Measurements from ENCODE around the gene TMEFF1. TPM values are rescaled to one million over a fixed set of nuclear protein-coding genes. Genes with fewer than 3 reads are reported as not detected.
"Not testable (repeated sequence)": the region's sequence is repeated elsewhere in the genome, so short reads cannot be mapped to it uniquely, and the experiment has no call there.

The TMEFF1 gene
- total and polyA plus RNA-seq, 4 donors, result 0.01 to 0.77 (median 0.71) TPM; not detected in 1

DNA sequence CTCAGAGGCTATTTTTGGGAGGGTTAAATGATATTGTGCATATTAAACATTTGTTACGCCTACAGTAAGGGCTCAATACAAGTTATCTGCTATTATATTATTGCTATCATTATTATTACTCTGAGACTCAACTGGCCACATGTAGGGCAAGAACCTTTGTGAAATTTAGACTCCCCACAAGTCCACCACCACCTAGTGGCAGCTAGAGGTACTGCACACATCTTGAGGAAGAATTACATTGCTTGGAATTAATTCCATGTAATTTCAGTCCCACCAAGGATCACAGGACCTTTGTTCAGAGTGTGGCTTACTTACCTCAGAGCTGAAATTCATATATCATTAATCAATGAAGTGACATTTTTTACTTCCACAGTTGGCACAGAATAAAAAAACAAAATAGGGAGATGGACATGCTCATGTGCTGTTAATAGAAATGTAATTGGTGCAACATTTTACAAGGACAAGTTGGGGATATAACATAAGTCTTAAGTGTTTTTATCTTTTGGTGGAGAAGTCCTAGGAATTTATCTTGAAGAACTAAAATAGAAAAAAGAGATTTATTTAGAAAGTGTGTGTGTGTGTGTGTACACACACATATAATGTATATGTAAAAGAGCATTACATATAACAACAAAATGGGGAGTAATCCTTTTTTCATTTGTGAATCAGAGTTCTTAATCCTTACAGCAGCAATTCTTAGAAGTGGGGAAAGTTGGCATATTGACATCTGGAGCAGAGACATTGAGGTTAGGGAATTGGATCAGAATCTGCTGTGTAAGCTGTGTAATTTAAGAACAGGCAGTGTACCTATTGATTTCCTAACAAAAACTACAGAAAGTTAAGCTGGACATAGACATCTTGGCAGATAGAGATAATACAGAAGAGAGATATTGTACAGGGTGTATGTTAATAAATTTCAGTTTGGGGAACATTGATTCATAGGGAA, 34.8 kb upstream of the TMEFF1 start:
- no peaks in the 10 kb centered on the region for H3K9me3 ChIP-seq (ENCODE audit: control insufficient read depth in 4 of 4, insufficient read depth in 3 of 4, low read length in 3 of 4)
- peaks cover 0 to 2% (median 0%) of the 10 kb centered on the region in 4 donors for H3K36me3 ChIP-seq (ENCODE audit: control insufficient read depth in 4 of 4, insufficient read depth in 4 of 4, low read length in 4 of 4)
- peak; percentile 62 for ATAC-seq (ENCODE audit: insufficient read depth, low FRiP score)
- no peak overlapping the region for H3K27ac ChIP-seq (ENCODE audit: low read depth in 1 of 2, low read length in 1 of 2)
- DNase-seq, result peak; percentile 63 to 76 (median 73)
- H3K27me3 ChIP-seq (ENCODE audit: control insufficient read depth in 3 of 3, insufficient read depth in 3 of 3, low read length in 2 of 3), result no peaks in the 10 kb centered on the region
- no peak overlapping the region for H3K9ac ChIP-seq (ENCODE audit: insufficient read depth in 1 of 2, low read length in 2 of 2)
- TF ChIP-seq, protein P1, sequence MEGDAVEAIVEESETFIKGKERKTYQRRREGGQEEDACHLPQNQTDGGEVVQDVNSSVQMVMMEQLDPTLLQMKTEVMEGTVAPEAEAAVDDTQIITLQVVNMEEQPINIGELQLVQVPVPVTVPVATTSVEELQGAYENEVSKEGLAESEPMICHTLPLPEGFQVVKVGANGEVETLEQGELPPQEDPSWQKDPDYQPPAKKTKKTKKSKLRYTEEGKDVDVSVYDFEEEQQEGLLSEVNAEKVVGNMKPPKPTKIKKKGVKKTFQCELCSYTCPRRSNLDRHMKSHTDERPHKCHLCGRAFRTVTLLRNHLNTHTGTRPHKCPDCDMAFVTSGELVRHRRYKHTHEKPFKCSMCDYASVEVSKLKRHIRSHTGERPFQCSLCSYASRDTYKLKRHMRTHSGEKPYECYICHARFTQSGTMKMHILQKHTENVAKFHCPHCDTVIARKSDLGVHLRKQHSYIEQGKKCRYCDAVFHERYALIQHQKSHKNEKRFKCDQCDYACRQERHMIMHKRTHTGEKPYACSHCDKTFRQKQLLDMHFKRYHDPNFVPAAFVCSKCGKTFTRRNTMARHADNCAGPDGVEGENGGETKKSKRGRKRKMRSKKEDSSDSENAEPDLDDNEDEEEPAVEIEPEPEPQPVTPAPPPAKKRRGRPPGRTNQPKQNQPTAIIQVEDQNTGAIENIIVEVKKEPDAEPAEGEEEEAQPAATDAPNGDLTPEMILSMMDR (IDR thresholded peaks at IDR 0.05; ENCODE audit: control extremely low read depth, extremely low read depth), result peak; percentile 86
- H3K4me1 ChIP-seq (ENCODE audit: control insufficient read depth in 5 of 5, insufficient read depth in 5 of 5, low read length in 5 of 5), result no peaks in the 10 kb centered on the region
- H3K4me3 ChIP-seq, result no peak overlapping the region
- 83 to 89% methylated on average over 1 of the region's 1 CpG for WGBS, 2 donors

GRCh38 chr9:100440071-100440470, 32.9 kb upstream of the TMEFF1 start:
- DNase-seq, result peak in 1 of 3 donors; percentile 33
- ATAC-seq (ENCODE audit: insufficient read depth, low FRiP score), result peak; percentile 69
- peaks cover 0 to 8% (median 4%) of the 10 kb centered on the region in 5 donors for H3K4me1 ChIP-seq (ENCODE audit: control insufficient read depth in 5 of 5, insufficient read depth in 5 of 5, low read length in 5 of 5)
- WGBS, 2 donors, result 68 to 76% methylated on average over 3 of the region's 3 CpGs
- H3K9ac ChIP-seq (ENCODE audit: insufficient read depth in 1 of 2, low read length in 2 of 2), result no peak overlapping the region
- peaks cover 0 to 4% (median under 1%) of the 10 kb centered on the region in 4 donors for H3K36me3 ChIP-seq (ENCODE audit: control insufficient read depth in 4 of 4, insufficient read depth in 4 of 4, low read length in 4 of 4)
- H3K27ac ChIP-seq (ENCODE audit: low read depth in 1 of 2, low read length in 1 of 2), result no peak overlapping the region
- TF ChIP-seq, protein P1 (IDR thresholded peaks at IDR 0.05; ENCODE audit: control extremely low read depth, extremely low read depth), result no peak
- no peaks in the 10 kb centered on the region for H3K27me3 ChIP-seq (ENCODE audit: control insufficient read depth in 3 of 3, insufficient read depth in 3 of 3, low read length in 2 of 3)
- no peak overlapping the region for H3K4me3 ChIP-seq
- H3K9me3 ChIP-seq (ENCODE audit: control insufficient read depth in 4 of 4, insufficient read depth in 3 of 4, low read length in 3 of 4), result no peaks in the 10 kb centered on the region

GRCh38 chr9:100440487-100440886, 32.5 kb upstream of the TMEFF1 start:
- not testable (repeated sequence) for H3K4me3 ChIP-seq; H3K27me3 ChIP-seq (ENCODE audit: control insufficient read depth in 3 of 3, insufficient read depth in 3 of 3, low read length in 2 of 3); DNase-seq; H3K27ac ChIP-seq (ENCODE audit: low read depth in 1 of 2, low read length in 1 of 2); H3K9me3 ChIP-seq (ENCODE audit: control insufficient read depth in 4 of 4, insufficient read depth in 3 of 4, low read length in 3 of 4); H3K36me3 ChIP-seq (ENCODE audit: control insufficient read depth in 4 of 4, insufficient read depth in 4 of 4, low read length in 4 of 4); ATAC-seq (ENCODE audit: insufficient read depth, low FRiP score); H3K4me1 ChIP-seq (ENCODE audit: control insufficient read depth in 5 of 5, insufficient read depth in 5 of 5, low read length in 5 of 5); H3K9ac ChIP-seq (ENCODE audit: insufficient read depth in 1 of 2, low read length in 2 of 2)
- 79 to 88% methylated on average over 5 of the region's 5 CpGs for WGBS, 2 donors

DNA sequence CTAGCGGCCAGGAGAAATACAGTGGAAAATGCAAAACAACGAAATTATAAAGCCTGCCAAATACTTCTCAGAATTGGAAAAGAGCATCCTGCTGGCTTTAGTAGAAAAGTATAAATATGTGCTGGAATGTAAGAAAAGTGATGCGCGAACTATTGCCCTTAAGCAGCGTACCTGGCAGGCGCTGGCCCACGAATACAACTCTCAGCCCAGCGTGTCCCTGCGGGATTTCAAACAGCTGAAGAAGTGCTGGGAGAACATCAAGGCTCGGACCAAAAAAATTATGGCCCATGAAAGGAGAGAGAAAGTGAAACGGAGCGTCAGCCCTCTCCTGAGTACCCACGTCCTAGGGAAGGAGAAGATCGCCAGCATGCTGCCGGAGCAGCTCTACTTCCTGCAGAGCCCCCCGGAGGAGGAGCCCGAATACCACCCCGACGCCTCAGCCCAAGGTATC, 31.0 kb upstream of the TMEFF1 start:
- no peak overlapping the region for H3K9ac ChIP-seq (ENCODE audit: insufficient read depth in 1 of 2, low read length in 2 of 2)
- no peak overlapping the region for H3K27ac ChIP-seq (ENCODE audit: low read depth in 1 of 2, low read length in 1 of 2)
- no peaks in the 10 kb centered on the region for H3K9me3 ChIP-seq (ENCODE audit: control insufficient read depth in 4 of 4, insufficient read depth in 3 of 4, low read length in 3 of 4)
- ATAC-seq (ENCODE audit: insufficient read depth, low FRiP score) (no peak), DNase-seq (no peak)
- H3K4me1 ChIP-seq (ENCODE audit: control insufficient read depth in 5 of 5, insufficient read depth in 5 of 5, low read length in 5 of 5), result peaks cover 0 to 8% (median 4%) of the 10 kb centered on the region in 5 donors
- TF ChIP-seq, protein P1 (IDR thresholded peaks at IDR 0.05; ENCODE audit: control extremely low read depth, extremely low read depth), result no peak
- H3K4me3 ChIP-seq, result no peak overlapping the region
- H3K27me3 ChIP-seq (ENCODE audit: control insufficient read depth in 3 of 3, insufficient read depth in 3 of 3, low read length in 2 of 3), result no peaks in the 10 kb centered on the region
- H3K36me3 ChIP-seq (ENCODE audit: control insufficient read depth in 4 of 4, insufficient read depth in 4 of 4, low read length in 4 of 4), result peaks cover 0 to 4% (median under 1%) of the 10 kb centered on the region in 4 donors
- 80 to 86% methylated on average over 19 of the region's 19 CpGs for WGBS, 2 donors
